Heart left ventricle (tissue), 13 donors: Measurements from ENCODE around the gene PHACTR1.

ENCODE experiments used
- CTCF ChIP-seq, 12 donors: fragments of 200-600 bp; sonication (generic) in 4 of 12; IDR thresholded peaks; one replicate each; pipeline versions ENCODE4 v1.5.0 to v1.8.0; 2018 to 2022; ENCODE audit warnings: antibody characterized with exemption in 12 of 12, mild to moderate bottlenecking in 5 of 12
- POLR2A ChIP-seq, 2 donors: fragments of 450-650 bp; IDR thresholded peaks; one replicate each; pipeline ENCODE4 v1.6.1; 2017; ENCODE audit warnings: antibody characterized with exemption in 2 of 2, mild to moderate bottlenecking in 2 of 2, moderate library complexity in 2 of 2
- donor health status: ischemic (EF 13 %, LVEDD 7.1; RV severe dilation, severe dysfunction).
- donor health status: DM: no; HTN: yes; CAD: no.
- donor health status: DM: no; HTN: no; CAD: no.
- donor health status: ischemic (EF 25% LVEDD 6.9; RV normal size, moderate dysfunction).
- donor health status: ischemic (EF 25% LVEDD 5.7; RV mildly dilated, moderate dysfunction).
- donor health status: ischemic (EF 35%, LVEDD 5.7; RV mildly dilated, moderate dysfunction).
- donor health status: nonischemic (EF 11% LVEDD 7.7; RV severe dilation, severe dysfunction).
- donor health status: DM: yes; HTN: yes; CAD: no.
- donor health status: PGD.
- donor health status: ischemic (EF 29% LVEDD 5.4; RV normal size, mild dysfunction).
- donor health status: nonischemic (EF 23%, LVEDD 6.1; RV moderate dilation, normal function).

GRCh38 chr6:12710921-12711320 is 5.6 kb upstream of the PHACTR1 start:
- TF ChIP-seq CTCF (IDR thresholded peaks at IDR 0.05) (no peak), POLR2A (IDR thresholded peaks at IDR 0.05) (no peak)
